OCI-M1 (cell line): Measurements from ENCODE around the gene CORO1C.
"Not testable (repeated sequence)": the region's sequence is repeated elsewhere in the genome, so short reads cannot be mapped to it uniquely, and the experiment has no call there.

ENCODE experiments used
- DNase-seq: peaks from one replicate; lab custom pipeline; 2025; lab: John Stamatoyannopoulos, UW

CORO1C gene

DNA sequence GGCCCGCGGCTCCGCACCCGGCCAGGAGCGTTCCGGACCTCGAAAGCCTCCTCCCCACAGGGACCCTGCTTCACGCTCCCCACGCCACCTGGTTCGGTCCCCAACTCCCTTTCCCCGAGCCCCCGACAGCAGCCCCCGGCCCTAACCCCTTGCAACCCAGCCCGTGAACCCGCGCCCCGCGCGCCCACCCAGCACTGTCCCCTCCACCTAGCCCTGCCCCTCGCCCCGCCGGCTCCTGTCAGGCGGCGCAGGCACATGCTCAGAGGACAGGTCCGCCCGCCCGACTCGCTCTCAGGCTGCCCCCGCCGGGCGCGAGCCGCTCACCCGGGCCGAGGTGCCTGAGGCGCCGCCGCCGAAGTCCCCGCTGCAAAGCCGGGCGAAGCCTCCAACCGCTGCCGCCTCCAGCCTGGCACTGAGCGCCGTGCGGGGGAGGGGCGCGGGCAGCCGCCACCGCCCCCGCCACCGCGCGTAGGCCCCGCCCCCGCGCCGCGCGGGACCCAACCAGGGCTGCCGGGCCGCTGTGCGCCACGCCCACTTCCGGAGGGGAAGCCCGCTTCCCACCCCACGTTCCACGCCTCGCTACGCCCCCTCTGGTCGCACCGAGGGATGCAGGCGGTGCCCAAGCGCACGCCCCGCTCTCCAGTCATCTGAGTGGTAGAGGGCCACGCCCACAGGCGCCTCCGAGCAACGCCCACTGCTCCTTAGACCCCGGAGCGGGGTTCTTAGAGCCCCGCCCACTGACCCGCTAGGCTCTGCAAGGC, at the start of gene CORO1C:
Gene CORO1C, minus strand, starts transcription at position 414 of the 761 bp plus-strand sequence. CDS start 30,200 bp downstream, outside the sequence.
- peak; percentile 98 for DNase-seq

GRCh38 chr12:108779998-108780688, 48.8 kb upstream of the CORO1C start:
- no peak for DNase-seq

GRCh38 chr12:108778053-108778452, 46.7 kb upstream of the CORO1C start:
- DNase-seq = no peak

DNA sequence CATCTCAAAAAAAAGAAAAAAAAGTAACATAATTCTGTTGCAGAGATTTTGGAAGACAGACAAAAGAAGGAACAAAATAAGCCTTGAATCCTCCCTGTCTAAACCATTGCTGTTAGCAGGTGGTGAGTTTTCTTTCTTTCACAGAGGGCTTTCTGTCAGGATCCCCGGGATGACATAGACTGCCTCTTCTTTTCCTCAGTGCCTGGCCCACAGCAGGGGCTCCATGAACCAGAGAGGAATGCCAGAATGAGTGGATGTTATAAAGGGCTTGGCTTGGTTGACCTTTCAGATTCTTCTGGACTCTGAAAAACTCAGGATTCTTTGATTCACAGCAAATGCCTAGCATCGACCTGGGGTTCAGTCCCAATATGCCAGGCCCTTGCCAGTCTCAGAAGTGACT, 45.8 kb upstream of the CORO1C start:
- DNase-seq = no peak

GRCh38 chr12:108773798-108774788, 42.8 kb upstream of the CORO1C start:
- no peak for DNase-seq

DNA sequence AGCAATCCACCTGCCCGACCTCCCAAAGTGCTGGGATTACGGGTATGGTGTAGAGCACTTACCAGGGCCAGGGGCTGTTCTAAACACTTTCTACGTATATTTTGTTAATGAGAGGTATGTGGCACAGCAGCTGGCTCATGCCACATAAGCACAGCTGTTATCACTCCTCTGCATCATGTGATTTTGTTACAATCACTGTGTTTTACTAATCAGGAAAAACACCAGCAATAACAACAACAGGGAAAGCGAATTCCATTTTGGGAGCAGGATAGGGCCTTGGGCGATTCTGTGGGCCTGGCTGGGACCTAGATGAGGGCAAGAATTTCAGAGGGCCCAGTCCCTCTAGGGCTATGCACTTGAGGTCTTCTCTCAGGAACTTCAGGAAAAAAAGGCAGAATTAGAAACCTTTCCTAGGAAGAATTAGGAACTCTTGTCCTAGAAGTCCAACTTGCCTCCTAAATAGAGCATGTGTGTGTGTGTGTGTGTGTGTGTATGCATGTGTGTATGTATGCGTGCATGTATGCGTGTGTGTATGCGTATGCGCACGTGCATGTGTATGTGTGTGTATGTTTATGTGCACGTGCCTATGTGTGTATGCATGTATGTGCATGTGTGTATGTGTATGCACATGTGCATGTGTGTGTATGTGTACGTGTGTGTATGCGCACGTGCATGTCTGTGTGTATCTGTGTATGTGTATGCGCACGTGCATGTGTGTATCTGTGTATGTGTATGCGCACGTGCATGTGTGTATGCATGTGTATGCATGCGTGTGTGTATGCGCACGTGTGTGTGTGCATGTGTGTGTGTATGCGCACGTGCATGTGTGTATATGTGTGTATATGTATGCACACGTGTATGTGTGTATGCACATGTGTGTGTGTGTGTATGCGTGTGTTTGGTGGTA, 41.8 kb upstream of the CORO1C start:
- DNase-seq = no peak

DNA sequence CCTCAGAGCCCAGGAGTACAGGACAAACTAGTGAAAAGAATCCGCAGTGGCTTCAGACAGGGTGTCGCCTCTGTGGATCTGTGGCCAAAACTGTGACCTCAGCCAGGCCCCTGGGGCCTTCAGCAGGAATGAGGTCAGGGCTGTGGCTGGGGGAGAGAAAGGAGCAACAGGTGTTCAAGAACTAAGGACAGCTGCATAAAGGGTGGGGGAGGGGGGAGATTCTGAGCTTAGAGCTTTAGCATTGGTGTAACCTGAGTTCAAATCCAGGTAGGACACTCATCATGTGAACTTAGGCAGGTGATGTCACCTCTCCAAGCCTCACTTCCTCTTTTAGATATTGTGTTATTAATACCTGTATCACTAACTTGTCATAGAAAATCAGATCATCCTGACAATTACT, 40.9 kb upstream of the CORO1C start:
- DNase-seq = no peak

- DNase-seq = not testable (repeated sequence)
These were observed 40.5 kb upstream of the CORO1C start for GRCh38 chr12:108771835-108772234.

GRCh38 chr12:108770963-108771362, 39.6 kb upstream of the CORO1C start:
- DNase-seq = no peak

DNA sequence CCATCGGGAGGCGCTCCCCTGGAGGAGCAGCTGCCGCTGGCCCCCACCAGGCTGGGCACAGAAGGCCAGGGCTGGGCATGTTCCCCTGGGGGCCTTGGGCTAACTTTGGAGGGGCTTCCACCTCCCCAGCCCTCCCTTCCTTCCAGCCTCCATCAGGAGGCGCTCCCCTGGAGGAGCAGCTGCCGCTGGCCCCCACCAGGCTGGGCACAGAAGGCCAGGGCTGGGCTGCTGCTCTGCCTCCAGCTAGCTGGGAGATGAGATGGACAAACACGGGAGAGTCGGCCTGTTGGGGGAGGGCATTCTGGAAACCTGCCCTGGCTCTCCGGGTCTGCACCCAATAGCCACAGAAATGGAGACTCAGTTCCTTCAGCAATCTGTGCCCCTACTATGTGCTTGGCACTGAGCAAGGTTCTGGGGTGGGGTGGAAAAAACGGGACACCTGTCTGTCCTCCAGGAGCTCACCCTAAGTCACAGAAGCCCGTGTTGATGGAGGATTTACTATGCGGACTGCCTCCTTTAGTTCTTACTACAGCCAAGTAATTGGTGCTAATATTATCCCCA, 39.0 kb upstream of the CORO1C start:
- no peak for DNase-seq

- no peak for DNase-seq
These were observed 37.5 kb upstream of the CORO1C start for GRCh38 chr12:108768591-108769500.

DNA sequence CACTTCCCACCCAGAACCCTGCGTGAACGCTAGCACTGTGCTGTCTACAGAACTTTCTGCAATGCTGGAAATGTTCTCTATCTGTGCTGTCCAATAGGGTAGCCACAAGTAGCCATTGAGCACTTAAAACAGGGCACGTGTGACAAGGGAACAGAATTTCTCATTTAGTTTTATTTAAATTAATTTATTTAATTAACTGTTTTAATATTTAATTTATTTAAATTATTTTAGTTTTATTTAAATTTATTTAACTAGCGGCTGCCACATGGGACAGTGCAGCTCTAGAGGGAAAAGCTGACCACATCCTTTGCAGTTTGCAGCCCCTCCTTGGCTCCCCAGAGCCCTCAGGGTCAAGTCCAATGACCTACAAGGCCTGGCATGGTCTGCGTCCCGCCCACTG, 35.0 kb upstream of the CORO1C start:
- no peak for DNase-seq

DNA sequence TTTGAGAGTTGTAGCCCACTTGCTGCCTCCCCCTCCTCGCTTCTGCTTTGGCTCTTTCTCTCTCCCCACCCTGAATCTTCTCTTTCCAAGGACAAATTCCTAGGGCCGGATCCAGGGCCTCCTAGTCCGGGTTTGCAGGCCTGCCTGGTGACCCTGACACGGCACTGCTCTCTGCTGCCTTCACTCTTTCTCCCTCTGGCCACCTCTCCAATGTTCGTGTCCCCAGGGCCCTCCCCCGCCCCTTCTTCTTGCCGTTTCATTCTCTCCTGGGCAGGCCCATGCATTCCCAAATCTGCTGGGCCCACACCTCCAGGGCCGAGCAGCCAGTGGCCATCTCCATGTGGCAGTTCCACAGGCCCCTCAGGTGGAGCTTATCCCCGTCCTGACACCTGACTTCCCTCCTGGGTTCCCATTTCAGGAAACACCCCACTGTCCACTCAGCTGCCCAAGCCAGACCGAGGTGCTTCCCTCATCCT, 34.0 kb upstream of the CORO1C start:
- no peak for DNase-seq

GRCh38 chr12:108764540-108765288, 33.4 kb upstream of the CORO1C start:
- DNase-seq = no peak

DNA sequence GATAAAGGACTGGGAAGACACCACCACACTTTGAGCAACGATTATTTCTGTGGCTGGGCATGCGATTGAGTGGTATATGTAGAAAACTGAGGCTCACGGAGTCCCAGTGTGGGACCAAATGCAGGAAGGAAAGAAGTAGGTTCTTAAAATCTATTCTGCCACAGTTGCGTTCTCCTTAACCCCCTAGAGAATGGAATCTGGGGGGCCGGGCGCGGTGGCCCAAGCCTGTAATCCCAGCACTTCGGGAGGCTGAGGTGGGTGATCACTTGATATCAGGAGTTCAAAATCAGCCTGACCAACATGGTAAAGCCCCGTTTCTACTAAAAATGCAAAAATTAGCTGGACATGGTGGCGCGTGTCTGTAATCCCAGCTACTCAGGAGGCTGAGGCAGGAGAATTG, 29.9 kb upstream of the CORO1C start:
- no peak for DNase-seq

DNA sequence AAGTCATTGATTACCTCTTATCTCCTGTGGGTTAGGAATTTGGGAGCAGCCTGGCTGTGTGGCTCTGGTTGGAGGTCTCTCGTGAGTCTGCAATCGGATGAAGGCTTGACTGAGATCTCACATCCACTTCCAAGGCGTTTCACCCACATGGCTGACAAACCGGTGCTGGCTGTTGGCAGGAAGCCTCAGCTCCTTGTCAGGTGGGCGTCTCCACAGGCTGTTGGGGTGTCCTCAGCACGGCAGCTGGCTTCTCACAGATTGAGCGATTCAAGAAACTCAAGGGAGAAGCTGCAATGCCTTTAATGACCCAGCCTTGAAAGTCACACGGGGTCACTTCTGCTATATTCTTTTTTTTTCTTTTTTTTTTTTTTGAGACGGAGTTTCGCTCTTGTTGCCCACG, 28.6 kb upstream of the CORO1C start:
- DNase-seq = no peak

- DNase-seq = no peak
These were observed 26.5 kb upstream of the CORO1C start for GRCh38 chr12:108757856-108758255.

- DNase-seq = no peak
These were observed 25.1 kb upstream of the CORO1C start for GRCh38 chr12:108756421-108756820.

- no peak for DNase-seq
These were observed 24.2 kb upstream of the CORO1C start for GRCh38 chr12:108755481-108755880.
